Mesenchymal stem cell (in vitro differentiated cells and primary cell): ENCODE data around the gene MTA3.
A peak's percentile ranks its signal among the peaks of the same experiment; 100 is the strongest.

Source experiments
- DNase-seq: peaks from one replicate; pipeline ENCODE4 v3.0.0-alpha.2; 2013
- H2AFZ ChIP-seq: one replicate; pipeline ENCODE4 v1.6.1; 2013; ENCODE audit warnings: low read depth, mild to moderate bottlenecking, control low read depth, inconsistent platforms, low read length, moderate library complexity
- H2AK5ac ChIP-seq: 2 replicates; pipeline ENCODE4 v1.6.1; 2013; ENCODE audit warnings: low read length, moderate library complexity, mild to moderate bottlenecking, inconsistent platforms; ENCODE audit not compliant: severe bottlenecking
- H2BK120ac ChIP-seq: one replicate; pipeline ENCODE4 v1.6.1; 2013; ENCODE audit warnings: low read depth, mild to moderate bottlenecking, inconsistent platforms, low read length, moderate library complexity
- H2BK12ac ChIP-seq, 2 experiments: one replicate each; pipeline ENCODE4 v1.6.1; 2013; ENCODE audit warnings: inconsistent platforms in 2 of 2, low read length in 2 of 2, mild to moderate bottlenecking in 2 of 2, moderate library complexity in 2 of 2, control low read depth in 1 of 2
- H2BK15ac ChIP-seq: one replicate; pipeline ENCODE4 v1.6.1; 2013; ENCODE audit warnings: mild to moderate bottlenecking, low read depth, inconsistent platforms; ENCODE audit not compliant: poor library complexity, severe bottlenecking
- H2BK5ac ChIP-seq: 2 replicates; pipeline ENCODE4 v1.6.1; 2013; ENCODE audit warnings: low read depth, mild to moderate bottlenecking, low read length, control low read depth, inconsistent platforms; ENCODE audit not compliant: poor library complexity, severe bottlenecking
- H3K14ac ChIP-seq, 2 experiments: one replicate each; pipeline ENCODE4 v1.6.1; 2013; ENCODE audit warnings: inconsistent platforms in 2 of 2, low read length in 2 of 2, control low read depth in 1 of 2, mild to moderate bottlenecking in 1 of 2, moderate library complexity in 1 of 2
- H3K18ac ChIP-seq, 2 experiments: one replicate each; pipeline ENCODE4 v1.6.1; 2013; ENCODE audit warnings: inconsistent platforms in 2 of 2, low read length in 2 of 2, control low read depth in 1 of 2, low read depth in 1 of 2, mild to moderate bottlenecking in 1 of 2
- H3K23ac ChIP-seq, 2 experiments: one replicate each; pipeline ENCODE4 v1.6.1; 2013; ENCODE audit warnings: inconsistent platforms in 2 of 2, low read length in 2 of 2, mild to moderate bottlenecking in 2 of 2, moderate library complexity in 2 of 2, control low read depth in 1 of 2
- H3K27ac ChIP-seq: 2 replicates; pipeline ENCODE4 v1.5.1; 2013; ENCODE audit warnings: mild to moderate bottlenecking, moderate library complexity, low read length, control low read depth, inconsistent platforms; ENCODE audit not compliant: poor library complexity, severe bottlenecking
- H3K27me3 ChIP-seq, 2 experiments: 2 replicates each; pipeline versions ENCODE4 v1.6.1 to v1.7.0; 2013; ENCODE audit warnings: low read length in 2 of 2, mild to moderate bottlenecking in 2 of 2, moderate library complexity in 2 of 2, control low read depth in 1 of 2, inconsistent platforms in 1 of 2; ENCODE audit not compliant: control insufficient read depth in 1 of 2, insufficient read depth in 1 of 2
- H3K36me3 ChIP-seq, 2 experiments: 2 replicates each; pipeline versions ENCODE4 v1.6.1 to v1.7.0; 2013; ENCODE audit warnings: low read length in 2 of 2, control low read depth in 1 of 2, inconsistent platforms in 1 of 2, low read depth in 1 of 2, mild to moderate bottlenecking in 1 of 2; ENCODE audit not compliant: insufficient read depth in 2 of 2, control insufficient read depth in 1 of 2
- H3K4ac ChIP-seq, 2 experiments: one replicate each; pipeline ENCODE4 v1.6.1; 2013; ENCODE audit warnings: inconsistent platforms in 2 of 2, low read length in 2 of 2, mild to moderate bottlenecking in 2 of 2, moderate library complexity in 2 of 2, control low read depth in 1 of 2, low read depth in 1 of 2
- H3K4me1 ChIP-seq: 2 replicates; pipeline ENCODE4 v1.6.1; 2013; ENCODE audit warnings: low read depth, low read length, control low read depth; ENCODE audit not compliant: control insufficient read depth, insufficient read depth
- H3K4me2 ChIP-seq: 2 replicates; pipeline ENCODE4 v1.6.1; 2013; ENCODE audit warnings: low read length, mild to moderate bottlenecking, inconsistent platforms; ENCODE audit not compliant: poor library complexity, severe bottlenecking
- H3K4me3 ChIP-seq, 2 experiments: 2 replicates each; pipeline versions ENCODE4 v1.5.1 to v1.7.0; 2013; ENCODE audit warnings: low read length in 2 of 2, mild to moderate bottlenecking in 2 of 2, control low read depth in 1 of 2, low read depth in 1 of 2; ENCODE audit not compliant: insufficient read depth in 1 of 2
- H3K79me1 ChIP-seq: replicated peaks from 2 replicates; pipeline ENCODE4 v1.6.1; 2013; ENCODE audit warnings: mild to moderate bottlenecking, control low read depth, low read length, inconsistent platforms; ENCODE audit not compliant: poor library complexity, severe bottlenecking
- H3K9ac ChIP-seq: 2 replicates; pipeline ENCODE4 v1.7.0; 2013; ENCODE audit warnings: mild to moderate bottlenecking, low read length, moderate library complexity
- H3K9me3 ChIP-seq: 2 replicates; pipeline ENCODE4 v1.7.0; 2013; ENCODE audit warnings: mild to moderate bottlenecking, low read length; ENCODE audit not compliant: control insufficient read depth
- H4K8ac ChIP-seq: one replicate; pipeline ENCODE4 v1.6.1; 2013; ENCODE audit warnings: inconsistent platforms, mild to moderate bottlenecking, low read length, moderate library complexity
- H4K91ac ChIP-seq: one replicate; pipeline ENCODE4 v1.6.1; 2013; ENCODE audit warnings: mild to moderate bottlenecking, low read length, inconsistent platforms
- WGBS: methylation state at CpG from one replicate; pipeline ENCODE4 v1.1.7; 2013; ENCODE audit warnings: mixed read lengths; 5-methylcytosine and 5-hydroxymethylcytosine counted together

Gene MTA3

GRCh38 chr2:42794271-42795046 lies 226.0 kb downstream of the MTA3 start:
- no peak overlapping the region for H3K4me2 ChIP-seq
- no peak overlapping the region for H3K18ac ChIP-seq
- no peak overlapping the region for H3K14ac ChIP-seq
- peaks cover 21 to 29% of the 10 kb centered on the region in 2 experiments for H3K27me3 ChIP-seq
- H2BK12ac ChIP-seq = no peak overlapping the region
- no peak overlapping the region for H3K9ac ChIP-seq
- no peak overlapping the region for H2BK5ac ChIP-seq
- peaks cover 13% of the 10 kb centered on the region for H3K4me1 ChIP-seq
- H4K8ac ChIP-seq = no peak overlapping the region
- no peak overlapping the region for H2AK5ac ChIP-seq
- H3K4me3 ChIP-seq = no peak overlapping the region
- no peak overlapping the region for H2AFZ ChIP-seq
- H3K79me1 ChIP-seq = no peaks in the 10 kb centered on the region
- H4K91ac ChIP-seq = no peak overlapping the region
- WGBS = 54% methylated on average over 7 of the region's 8 CpGs
- H3K9me3 ChIP-seq = no peaks in the 10 kb centered on the region
- no peak overlapping the region for H2BK15ac ChIP-seq
- no peak overlapping the region for H2BK120ac ChIP-seq
- no peaks in the 10 kb centered on the region for H3K36me3 ChIP-seq
- DNase-seq = peak; percentile 46
- H3K4ac ChIP-seq = no peak overlapping the region
- H3K23ac ChIP-seq = no peak overlapping the region
- H3K27ac ChIP-seq = no peak overlapping the region

DNA sequence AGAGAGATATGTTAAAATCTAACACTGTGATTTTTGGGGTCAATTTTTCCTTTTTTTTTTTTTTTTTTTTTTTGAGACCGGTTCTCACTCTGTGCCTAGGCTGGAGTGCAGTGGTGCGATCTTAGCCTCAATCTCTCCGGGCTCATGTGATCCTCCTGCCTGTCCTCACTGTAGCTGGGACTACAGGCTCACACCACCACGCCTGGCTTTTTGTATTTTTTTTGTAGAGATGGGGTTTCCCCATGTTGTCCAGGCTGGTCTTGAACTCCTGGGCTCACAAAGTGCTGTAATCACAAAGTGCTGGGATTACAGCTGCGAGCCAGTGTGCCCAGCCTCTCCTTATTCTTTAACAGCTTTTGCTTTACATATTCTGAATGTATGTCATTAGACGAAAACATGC lies 226.8 kb downstream of the MTA3 start:
- H3K4me2 ChIP-seq = no peak overlapping the region
- no peak overlapping the region for H3K14ac ChIP-seq
- H3K36me3 ChIP-seq = no peaks in the 10 kb centered on the region
- H2AK5ac ChIP-seq = no peak overlapping the region
- H3K4me3 ChIP-seq = no peak overlapping the region
- no peaks in the 10 kb centered on the region for H3K9me3 ChIP-seq
- DNase-seq = no peak
- H2BK5ac ChIP-seq = no peak overlapping the region
- peaks cover 13% of the 10 kb centered on the region for H3K4me1 ChIP-seq
- H4K91ac ChIP-seq = no peak overlapping the region
- H2BK120ac ChIP-seq = no peak overlapping the region
- no peak overlapping the region for H3K9ac ChIP-seq
- H3K27me3 ChIP-seq = peaks cover 16 to 24% of the 10 kb centered on the region in 2 experiments
- no peaks in the 10 kb centered on the region for H3K79me1 ChIP-seq
- H3K4ac ChIP-seq = no peak overlapping the region
- H2AFZ ChIP-seq = no peak overlapping the region
- peak overlapping the region; percentile 46 for H4K8ac ChIP-seq
- peak overlapping the region in 1 of 2 experiments; percentile 70 for H2BK12ac ChIP-seq
- WGBS = 96% methylated on average over 4 of the region's 6 CpGs
- H3K27ac ChIP-seq = no peak overlapping the region
- no peak overlapping the region for H2BK15ac ChIP-seq
- H3K18ac ChIP-seq = no peak overlapping the region
- H3K23ac ChIP-seq = no peak overlapping the region

DNA sequence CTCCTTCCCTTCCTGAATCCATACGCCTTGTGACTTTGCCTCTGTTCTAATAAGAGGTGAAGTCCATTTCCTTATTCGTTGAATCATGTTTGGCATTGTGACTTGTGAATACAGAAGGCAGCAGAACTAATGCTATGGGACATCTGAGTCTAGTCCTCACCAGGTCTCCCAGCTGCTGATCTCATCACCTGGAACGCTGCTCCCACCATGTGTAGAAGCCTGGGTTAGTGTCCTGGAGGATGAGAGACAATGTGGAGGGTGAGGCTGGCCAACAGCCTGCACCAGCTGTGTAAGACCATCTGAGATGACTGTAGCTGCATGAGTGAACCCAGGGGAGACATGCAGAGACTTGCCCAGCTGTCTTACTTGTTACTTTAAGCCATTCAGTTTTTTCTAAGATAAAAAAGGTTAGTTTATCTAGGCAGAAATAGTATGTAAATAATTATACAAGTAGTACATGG lies 227.4 kb downstream of the MTA3 start:
- H3K36me3 ChIP-seq = no peaks in the 10 kb centered on the region
- no peak overlapping the region for H2AK5ac ChIP-seq
- no peak overlapping the region for H2BK120ac ChIP-seq
- H4K8ac ChIP-seq = peak overlapping the region; percentile 79
- no peaks in the 10 kb centered on the region for H3K9me3 ChIP-seq
- peak overlapping the region; percentile 7 for H3K9ac ChIP-seq
- peak overlapping the region; percentile 15 for H3K27ac ChIP-seq
- H2BK12ac ChIP-seq = peak overlapping the region; percentile 49 to 94
- no peak overlapping the region for H2BK5ac ChIP-seq
- no peak overlapping the region for H3K4me2 ChIP-seq
- H3K4me3 ChIP-seq = peak overlapping the region in 1 of 2 experiments; percentile 20
- H4K91ac ChIP-seq = peak overlapping the region; percentile 80
- H3K4me1 ChIP-seq = peaks cover 13% of the 10 kb centered on the region
- no peak overlapping the region for H3K14ac ChIP-seq
- H3K23ac ChIP-seq = no peak overlapping the region
- no peaks in the 10 kb centered on the region for H3K79me1 ChIP-seq
- peak overlapping the region; percentile 65 for H2BK15ac ChIP-seq
- H3K27me3 ChIP-seq = peaks cover 15 to 23% of the 10 kb centered on the region in 2 experiments
- no peak overlapping the region for H2AFZ ChIP-seq
- peak; percentile 66 for DNase-seq
- peak overlapping the region; percentile 92 to 93 for H3K18ac ChIP-seq
- peak overlapping the region; percentile 55 to 59 for H3K4ac ChIP-seq
- 84% methylated on average over 3 of the region's 3 CpGs for WGBS

DNA sequence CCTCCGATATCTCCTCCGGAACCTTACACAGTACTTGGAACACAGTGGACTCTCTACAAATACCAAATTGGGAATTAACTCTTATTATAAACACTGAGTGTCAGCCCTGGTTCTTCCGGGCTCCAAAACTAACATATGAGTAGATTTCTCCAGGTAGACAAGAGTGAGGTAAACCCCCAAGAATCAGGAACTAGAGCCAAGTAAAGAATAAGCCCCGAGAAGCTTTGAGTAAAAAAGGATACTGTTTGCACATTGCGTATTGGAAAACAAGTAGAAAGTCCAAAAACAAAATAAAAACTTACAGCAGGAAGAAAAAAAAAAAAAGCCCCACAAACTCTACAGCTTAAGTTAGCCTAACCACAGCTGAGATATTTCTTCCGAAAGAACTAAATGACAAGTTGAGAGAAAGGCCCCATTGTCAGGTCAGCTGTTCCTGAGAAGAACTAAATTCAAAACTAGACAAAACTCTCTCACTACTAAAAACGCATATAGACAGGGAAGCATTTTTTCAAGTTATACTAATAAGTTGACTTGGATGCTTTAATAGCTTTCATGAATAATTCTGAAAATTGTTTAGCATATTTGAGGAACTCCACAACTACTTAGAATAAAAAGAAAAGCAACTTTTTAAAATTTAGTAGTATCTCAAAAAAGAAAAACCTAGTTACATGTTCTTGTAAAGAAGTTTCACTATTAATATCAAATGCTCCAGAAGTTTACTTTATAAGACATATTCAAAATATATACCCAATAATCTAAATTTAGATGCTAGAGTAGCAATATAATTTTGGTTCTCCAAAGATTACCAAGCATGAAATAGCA lies 228.2 kb downstream of the MTA3 start:
- H2AFZ ChIP-seq = no peak overlapping the region
- H3K27me3 ChIP-seq = peaks cover 7 to 16% of the 10 kb centered on the region in 2 experiments
- H4K91ac ChIP-seq = no peak overlapping the region
- peak overlapping the region; percentile 34 for H3K27ac ChIP-seq
- peak overlapping the region; percentile 7 for H3K9ac ChIP-seq
- no peak overlapping the region for H3K4ac ChIP-seq
- peak overlapping the region; percentile 24 for H2BK5ac ChIP-seq
- H3K36me3 ChIP-seq = no peaks in the 10 kb centered on the region
- H2BK15ac ChIP-seq = no peak overlapping the region
- H3K18ac ChIP-seq = no peak overlapping the region
- H3K79me1 ChIP-seq = no peaks in the 10 kb centered on the region
- no peaks in the 10 kb centered on the region for H3K9me3 ChIP-seq
- H3K4me1 ChIP-seq = peaks cover 13% of the 10 kb centered on the region
- H3K4me3 ChIP-seq = no peak overlapping the region
- no peak overlapping the region for H2BK12ac ChIP-seq
- H3K14ac ChIP-seq = no peak overlapping the region
- H4K8ac ChIP-seq = no peak overlapping the region
- no peak overlapping the region for H2AK5ac ChIP-seq
- no peak overlapping the region for H3K23ac ChIP-seq
- no peak overlapping the region for H3K4me2 ChIP-seq
- H2BK120ac ChIP-seq = no peak overlapping the region
- no peak for DNase-seq
- 95% methylated on average over 5 of the region's 7 CpGs for WGBS
